HG02938 (cell line): Measurements from ENCODE around the gene LYPD4.
"Not testable (repeated sequence)": the region's sequence is repeated elsewhere in the genome, so short reads cannot be mapped to it uniquely, and the experiment has no call there.

ENCODE experiments used
- ATAC-seq: cut with Tn5 transposase; IDR thresholded peaks from one replicate; pipeline ENCODE4 v1.9.1; 2021; ENCODE audit warnings: mild to moderate bottlenecking, moderate library complexity; ENCODE audit not compliant: unreplicated experiment

The LYPD4 gene

DNA sequence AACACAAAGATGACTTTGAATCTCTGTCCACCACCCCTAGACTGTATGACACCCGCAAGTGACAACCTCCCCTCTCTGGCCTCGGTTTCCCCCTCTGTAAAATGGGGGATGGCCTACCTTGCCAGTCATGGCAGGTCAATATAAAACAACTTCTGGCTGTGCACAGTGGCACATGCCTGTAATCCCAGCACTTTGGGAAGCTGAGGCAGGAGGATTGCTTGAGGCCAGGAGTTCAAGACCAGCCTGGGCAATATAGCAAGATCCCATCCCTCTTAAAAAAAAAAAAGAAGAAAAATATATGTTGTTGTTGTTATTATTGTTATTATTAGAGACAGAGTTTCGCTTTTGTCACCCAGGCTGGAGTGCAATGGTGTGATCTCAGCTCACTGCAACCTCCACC, 31.5 kb upstream of the LYPD4 start:
- ATAC-seq = not testable (repeated sequence)

DNA sequence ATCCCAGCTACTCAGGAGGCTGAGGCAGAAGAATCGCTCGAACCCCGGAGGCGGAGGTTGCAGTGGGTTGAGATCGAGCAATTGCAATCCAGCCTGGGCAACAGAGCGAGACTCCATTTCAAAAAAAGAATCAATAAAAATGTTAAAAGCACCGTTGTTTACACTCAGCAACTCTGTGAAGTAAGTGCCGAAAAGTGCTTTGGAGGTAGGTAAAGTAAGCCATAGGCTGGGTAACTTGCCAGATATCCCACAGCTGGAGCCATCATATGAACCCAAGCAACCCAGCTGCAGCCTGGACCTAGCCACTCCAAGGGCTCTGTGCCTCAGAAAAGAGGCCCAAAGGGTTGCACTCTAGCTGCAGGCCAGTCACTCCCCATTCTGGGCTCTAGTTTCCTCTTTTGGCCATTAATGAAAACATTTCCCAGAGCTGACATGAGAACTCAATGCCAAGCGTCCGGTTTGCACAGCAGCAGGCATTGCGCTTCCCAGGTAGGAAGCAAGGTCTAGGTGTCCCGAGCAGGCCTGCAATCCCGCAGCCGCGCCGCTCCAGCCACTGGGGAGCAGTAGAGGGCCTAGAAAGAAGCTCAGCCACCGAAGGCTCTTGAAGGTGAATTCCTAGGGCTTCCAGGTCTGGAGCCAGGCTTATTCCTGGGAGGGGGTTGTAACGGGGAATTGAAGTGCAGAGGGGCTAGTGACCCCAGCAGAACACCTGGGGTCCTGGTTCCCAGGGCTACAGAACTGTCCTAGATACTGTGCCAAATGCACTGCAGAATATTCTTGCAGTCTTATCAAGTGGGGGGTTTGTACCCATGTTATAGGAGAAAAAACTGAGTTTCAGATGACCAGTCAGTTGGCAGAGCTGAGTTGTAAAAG, 28.5 kb upstream of the LYPD4 start:
- ATAC-seq = no peak

DNA sequence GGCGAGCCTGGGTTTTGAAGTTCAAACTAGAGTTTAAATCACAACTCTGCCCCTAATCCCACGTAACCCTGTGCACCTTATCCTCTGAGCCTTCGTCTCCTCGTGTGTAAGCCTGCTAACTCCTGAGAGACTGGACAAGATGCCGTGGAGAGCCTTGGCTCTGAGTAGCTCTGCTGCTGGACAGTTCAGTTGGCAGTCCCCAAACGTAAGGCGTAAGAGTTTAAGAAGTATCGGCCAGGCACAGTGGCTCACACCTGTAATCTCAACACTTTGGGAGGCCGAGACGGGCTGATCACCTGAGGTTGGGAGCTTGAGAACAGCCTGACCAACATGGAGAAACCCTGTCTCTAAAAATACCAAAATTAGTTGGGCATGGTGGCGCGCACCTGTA, 27.9 kb upstream of the LYPD4 start:
- no peak for ATAC-seq

DNA sequence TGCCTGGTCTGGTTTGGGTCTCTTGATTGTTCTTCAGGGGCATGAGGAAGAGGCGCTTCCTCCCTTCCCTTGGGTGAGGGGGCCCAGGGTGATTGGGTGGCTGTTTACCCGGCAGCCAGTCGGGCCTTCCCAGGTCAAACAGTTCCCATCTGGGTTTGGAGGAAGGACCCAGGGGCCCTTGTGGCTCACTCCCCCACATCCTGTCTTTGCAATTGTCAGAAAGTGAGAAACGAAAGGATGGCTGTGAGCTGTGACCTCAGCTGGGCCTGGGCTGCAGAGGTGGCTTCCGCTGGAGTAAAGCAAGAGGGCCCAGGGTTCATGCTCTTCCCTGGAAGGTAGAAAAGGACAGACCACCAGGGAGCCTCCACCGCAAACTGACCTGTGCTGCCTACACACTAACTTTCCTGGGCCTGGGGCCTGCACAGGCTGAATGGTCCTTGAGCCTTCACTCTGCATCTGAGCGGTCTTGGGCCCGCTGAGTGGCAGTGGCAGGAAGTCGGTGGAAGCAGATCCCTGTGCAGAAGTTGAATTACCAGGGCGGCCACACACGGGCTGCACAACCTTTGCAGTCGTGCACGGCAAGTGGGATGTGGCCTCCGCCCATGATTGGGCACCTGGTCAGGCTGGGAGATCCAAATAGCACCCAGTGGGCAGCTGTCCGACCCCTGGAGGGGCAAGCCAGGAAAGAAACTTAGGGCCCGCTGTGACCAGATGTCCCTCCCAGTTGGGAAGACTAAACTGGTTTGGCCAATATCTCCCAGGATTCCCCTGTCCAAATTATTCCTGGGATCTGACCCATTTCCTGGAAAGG, 27.3 kb upstream of the LYPD4 start:
- no peak for ATAC-seq

DNA sequence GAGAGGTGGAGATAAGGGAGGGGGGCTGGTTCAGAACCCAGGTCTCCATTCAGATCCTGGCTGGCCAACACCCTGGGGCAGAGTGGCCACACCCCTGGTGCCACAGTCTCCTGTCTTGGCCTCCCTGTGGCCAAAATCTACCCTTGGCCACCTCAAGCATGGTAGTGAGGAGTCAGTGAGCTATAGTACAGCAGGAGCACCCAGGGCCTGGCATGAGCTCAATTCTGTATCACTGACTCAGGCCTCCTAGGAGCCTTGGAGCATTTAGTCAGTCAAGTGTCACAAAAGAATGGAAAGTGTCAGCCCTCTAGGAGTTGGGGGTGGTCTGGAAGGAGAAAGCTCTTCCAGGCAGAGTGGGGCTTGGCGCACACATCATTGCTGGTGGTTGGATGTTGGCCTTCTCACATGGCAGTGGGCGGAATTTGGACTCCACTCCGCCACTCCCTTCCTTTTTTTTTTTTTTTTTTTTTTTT, 26.0 kb upstream of the LYPD4 start:
- ATAC-seq = no peak

DNA sequence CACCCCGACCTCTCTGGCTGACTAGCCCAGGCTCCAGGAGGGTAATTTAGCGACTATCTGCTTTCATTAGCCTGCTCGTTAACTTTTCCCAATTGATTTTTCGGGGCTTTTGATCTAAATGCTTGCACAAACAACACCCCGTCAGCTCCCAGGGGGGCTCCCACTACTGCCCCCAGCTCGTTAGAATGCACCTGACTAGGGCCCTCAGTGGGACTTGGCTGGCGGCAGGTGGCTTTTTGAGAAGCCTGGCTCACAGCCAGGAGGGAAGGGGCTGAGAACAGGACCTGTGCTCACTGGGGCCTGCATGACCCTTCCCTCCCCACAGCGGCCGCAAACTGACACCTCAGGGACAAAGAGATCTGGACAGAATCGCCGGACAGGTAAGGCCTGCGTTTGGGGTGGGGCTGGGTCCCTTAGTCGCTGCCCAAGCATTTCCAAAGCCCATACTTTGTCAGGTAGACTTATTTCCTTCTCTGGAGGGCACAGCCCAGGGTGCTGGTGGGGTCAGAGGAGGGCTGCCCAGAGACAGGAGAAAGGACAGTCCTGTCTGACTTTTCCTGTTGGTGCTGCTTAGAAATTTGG, 25.0 kb upstream of the LYPD4 start:
- no peak for ATAC-seq

DNA sequence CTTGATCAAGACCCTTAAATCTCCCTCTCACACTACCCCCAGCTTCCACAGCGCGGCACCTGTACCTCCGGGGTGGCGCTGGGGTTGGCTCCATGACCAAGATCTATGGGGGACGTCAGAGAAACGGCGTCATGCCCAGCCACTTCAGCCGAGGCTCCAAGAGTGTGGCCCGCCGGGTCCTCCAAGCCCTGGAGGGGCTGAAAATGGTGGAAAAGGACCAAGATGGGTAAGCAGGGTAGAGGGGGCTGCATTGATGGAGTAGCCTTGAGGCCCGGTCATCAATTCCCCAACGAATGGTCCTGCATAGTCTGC, 24.5 kb upstream of the LYPD4 start:
- no peak for ATAC-seq

DNA sequence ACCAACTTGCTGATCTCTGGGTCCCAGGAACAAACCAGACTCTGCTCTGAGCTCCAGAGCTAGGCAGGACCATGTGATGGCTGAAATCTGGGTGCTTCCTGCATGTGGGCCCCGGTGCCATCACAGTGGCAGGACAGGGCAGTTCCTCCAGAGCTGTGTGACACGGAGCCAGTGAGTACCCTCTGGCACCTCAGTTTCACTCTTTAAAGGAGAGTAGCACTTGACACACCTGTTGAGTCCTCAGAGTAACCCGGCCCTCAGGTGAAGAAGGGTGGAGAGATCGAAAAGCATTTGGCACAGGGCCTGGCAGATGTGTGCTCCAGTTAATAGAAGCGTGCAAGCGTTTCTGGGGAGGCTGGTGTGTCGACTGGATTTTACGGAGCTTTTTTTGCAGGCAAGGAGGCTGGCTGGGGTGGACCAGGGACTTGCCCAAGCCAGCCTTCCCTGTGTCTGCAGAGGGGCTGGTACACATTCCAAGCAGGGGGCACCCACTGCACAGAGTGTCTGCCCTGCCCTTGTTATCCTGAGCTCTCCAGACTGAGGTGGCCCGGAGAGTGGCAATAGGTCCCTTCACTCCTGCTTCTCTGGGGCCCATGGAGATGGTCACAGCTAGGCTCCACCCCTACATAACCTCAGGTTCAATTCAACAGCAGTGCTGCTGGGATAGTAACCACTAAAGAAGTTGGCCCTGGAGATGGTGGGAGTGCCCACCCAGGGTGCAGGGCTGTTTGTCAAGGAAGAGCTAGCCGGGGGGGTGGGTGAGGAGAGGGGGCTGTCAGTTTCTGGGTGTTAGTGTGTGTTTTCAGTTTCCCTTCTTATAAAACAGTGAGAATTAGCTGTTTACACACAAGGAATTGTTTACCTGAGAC, 23.9 kb upstream of the LYPD4 start:
- ATAC-seq = no peak

DNA sequence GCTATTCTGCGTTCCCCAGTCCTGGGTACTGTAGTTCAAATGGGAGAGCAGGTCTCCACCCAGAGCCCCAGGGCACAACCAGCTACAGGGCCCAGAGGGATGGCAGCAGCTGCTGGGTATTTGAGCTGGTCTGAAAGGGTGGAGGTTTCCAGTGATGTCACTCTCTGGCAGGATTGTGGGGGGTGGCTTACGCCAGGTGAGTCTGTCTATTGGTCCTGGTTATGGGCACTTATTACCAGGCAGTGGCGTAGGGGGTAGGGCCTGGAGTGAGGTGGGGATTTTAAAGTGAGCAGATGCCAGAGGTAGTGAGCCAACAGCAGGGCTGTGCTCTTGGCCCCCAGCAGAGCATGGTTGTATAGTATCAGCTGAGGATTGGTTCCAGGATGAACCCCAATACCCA, 21.8 kb upstream of the LYPD4 start:
- no peak for ATAC-seq

DNA sequence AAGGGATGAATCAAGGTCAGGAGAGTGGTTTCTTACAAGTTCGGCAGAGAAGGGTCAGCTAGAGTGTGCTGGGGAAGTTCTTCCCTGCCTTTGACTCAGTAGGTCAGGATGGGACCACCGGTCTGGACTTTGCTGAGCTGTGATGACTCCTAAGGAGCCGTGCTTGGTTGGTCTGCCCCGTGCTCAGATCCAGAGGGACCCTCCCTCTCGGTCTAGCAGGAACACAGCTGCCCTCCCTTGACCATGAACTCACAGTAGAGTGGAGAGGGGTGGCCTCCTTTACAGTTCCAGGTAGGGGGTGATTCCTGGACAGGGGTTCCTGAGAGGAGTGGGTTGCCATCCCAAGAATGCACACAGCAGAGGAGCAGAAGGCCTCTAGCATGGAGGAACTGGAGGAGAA, 19.9 kb upstream of the LYPD4 start:
- ATAC-seq = no peak

DNA sequence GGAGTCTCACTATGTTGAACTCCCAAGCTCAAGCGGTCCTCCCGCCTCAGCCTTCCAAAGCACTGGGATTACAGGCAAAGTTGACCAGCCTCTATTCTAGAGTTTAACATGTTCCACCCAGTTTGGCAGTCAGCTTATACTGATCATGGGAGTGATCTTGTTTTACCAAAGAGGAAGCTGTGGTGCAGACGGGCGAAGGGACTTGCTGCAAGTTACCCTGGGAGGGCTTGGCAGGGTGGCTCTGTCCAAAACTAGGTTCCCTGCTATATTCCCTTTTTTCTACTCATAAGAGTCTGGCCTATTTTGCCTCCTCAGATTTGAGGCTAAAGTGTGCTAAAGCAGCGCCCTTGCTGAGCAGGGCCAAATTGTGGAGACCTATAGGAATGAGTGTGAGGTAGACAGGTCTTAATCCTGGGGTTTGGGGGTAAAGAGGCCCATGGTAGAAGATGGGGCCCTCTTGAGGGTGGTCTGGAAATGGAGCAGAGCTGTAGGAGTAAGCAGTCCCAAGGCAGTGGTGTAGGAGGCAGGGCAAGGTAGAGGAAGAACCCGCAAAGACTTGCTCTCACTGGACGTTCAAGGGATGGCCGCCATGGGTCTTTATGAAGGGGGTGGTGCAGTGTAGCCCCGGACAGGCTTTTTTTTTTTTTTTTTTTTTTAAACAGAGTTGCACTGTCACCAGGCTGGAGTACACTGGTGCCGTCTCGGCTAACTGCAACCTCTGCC, 18.9 kb upstream of the LYPD4 start:
- ATAC-seq = no peak

DNA sequence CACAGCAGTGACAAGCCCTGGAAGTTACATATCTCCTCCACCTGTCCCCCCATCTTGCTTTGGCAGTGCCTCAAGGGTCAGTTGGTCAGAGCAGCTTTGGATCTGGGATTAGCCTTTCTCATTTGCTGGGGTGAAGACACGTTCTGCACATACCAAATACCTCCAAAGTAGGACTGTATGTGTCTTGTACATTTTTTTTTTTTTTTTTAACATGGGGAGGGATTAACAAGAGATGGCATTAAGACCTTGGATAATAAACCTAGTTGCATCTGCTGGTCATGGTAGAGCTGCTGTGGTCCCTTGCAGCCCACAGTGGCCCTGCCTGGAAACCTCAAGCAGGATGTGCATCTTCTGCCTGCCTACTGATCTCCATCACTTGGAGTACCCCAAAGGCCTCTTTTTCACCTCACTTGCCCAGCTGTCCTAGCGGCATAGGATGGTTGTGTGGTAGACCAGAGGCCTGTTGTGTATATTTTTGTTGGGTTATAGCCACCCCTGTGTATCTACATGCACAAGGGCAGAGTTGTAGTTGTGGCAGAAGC, 18.0 kb upstream of the LYPD4 start:
- ATAC-seq = no peak

DNA sequence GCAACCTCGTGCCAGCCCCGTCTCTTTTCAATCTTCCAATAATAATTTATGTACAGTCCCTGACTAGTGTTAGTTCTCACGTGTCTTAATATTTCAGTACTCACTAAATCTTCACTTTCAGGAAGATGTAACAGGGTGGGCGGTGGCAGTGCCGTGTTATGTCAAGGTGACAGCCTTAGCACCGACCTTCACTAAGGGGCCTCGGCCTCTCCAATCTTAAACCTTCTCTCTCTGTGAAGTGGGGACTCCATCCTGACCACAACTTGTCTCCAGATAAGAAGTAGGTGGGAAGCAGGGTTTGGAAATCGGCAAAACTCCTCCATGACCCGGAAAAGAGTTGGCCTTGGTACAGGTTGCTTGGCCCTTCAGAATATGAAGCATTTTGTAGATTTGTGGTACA, 17.4 kb upstream of the LYPD4 start:
- ATAC-seq = no peak

DNA sequence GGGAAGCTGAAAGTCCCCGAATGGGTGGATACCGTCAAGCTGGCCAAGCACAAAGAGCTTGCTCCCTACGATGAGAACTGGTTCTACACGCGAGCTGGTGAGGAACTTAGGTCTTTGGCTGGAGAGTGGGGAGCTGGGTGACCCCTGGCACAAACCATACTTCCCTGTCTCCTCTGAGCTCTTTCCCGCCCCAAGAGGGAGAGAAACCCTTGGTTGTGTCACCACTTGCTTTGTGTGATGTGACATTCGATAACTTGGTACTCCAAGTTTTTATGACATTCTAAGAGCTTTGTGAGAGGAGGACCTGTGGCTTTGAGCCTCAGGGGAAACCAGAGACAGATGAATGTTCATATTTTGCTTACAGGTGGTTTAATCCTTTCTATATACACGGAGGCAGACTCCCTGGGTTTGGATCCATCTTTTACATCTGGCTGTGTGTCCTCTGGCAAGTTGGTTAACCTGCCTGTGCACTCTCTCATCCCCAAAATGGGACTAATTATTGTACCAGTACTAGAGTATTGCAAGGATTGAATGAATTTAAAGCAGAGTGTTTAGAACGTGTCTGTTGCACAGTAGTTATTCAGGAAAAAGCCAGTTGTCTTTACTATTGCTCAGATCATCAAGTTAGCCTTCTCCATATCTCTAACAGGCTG, 16.8 kb upstream of the LYPD4 start:
- ATAC-seq = no peak

DNA sequence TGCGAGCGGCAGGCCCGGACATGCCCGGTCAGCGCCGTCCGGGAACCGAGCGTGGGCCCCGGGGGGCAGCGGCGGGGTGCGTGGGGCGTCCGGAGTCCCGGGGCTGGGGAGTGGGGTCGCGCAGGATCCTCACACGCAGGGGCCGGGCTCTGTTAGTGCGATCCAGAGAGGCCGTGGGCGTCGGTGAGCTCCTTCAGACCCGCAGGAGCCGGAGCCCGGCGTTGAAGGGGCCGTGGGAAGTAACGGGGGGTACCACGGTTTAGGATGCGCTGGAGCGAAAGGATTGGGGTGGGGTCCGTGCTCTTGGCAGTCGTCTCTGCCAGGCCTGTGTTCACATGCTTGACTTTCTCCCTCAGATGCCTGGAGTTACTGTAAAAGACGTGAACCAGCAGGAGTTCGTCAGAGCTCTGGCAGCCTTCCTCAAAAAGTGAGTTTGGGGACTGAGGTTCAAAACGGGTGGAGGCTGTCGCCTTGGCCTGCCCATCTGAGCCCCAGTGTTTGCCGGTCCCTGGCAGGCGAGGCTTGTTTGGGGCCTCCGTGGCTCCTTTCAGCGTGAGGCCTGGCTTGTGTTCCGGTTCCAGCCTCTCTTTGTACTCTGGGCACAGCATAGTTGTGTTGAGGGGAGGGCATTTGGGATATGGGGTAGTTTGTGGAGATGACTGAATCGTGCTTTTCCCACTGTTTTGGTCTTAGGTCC, 16.1 kb upstream of the LYPD4 start:
- no peak for ATAC-seq

DNA sequence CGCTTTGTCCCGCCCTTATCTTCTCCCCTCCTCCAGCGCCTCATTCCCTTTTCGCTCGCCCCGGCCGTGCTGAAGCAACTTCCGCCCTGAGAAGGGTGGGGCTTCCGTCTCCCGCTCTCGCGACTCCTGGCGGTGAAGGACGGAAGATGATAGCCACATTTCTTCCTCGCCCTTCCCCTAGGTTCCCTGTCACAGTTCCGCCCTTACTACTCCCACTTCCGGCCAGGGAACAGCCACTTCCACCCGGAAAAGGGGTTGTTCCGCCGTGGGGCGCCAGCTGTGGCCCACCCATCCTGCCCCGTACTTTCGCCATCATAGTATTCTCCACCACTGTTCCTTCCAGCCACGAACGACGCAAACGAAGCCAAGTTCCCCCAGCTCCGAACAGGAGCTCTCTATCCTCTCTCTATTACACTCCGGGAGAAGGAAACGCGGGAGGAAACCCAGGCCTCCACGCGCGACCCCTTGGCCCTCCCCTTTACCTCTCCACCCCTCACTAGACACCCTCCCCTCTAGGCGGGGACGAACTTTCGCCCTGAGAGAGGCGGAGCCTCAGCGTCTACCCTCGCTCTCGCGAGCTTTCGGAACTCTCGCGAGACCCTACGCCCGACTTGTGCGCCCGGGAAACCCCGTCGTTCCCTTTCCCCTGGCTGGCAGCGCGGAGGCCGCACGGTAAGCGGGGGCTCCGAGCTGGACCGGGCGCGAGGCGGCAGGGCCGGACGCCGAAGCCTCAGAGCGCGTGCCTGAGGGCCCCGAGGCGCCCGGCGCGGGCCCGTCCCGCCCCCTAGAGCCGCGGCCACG, 15.3 kb upstream of the LYPD4 start, which contains the start of gene RPS19:
TSS of gene RPS19 (plus strand) at position 638 of the 801 bp plus-strand sequence. CDS start 520 bp downstream, outside the sequence.
- peak; percentile 79 for ATAC-seq

DNA sequence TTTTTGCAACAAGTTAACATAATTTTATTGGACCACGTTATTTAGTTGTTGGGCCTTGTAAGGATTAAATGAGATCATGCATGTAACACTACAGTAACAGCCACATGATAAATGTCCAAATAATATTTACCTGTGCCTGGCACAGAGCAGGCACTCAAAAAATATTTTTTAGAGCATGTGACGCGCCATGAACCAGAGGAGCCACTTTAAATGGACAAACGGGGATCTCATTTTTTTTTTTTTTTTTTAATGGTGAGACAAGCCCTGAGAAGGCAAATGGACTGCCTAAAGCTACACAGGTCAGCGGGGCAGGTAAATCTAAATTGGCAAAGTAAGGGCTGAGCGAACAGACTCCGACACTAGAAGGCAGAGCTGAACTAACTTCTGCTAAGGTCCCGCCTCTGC, 14.7 kb upstream of the LYPD4 start:
- ATAC-seq = no peak

DNA sequence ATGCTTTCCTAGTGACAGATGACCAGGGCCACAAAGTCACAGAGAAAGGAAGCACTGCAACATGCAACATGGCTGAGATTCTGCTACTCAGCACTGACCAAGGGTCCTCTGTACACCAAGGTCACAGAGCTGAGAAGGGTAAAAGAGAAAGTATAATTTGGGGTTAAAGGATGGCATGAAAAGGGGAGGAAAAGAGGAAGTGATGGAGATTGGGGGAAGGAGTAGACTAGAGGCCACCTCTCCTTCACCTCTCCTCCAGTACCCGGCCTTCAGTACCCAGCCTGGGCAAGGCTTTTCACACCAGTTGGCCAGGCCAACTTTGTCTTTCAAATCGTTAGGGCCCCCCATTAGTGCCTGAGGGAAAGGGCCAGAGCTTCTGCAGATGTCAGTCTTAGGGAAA, 9.3 kb upstream of the LYPD4 start:
- no peak for ATAC-seq
